Right lung (tissue), 5 donors: Measurements from ENCODE around the gene AFAP1L1. TPM values are rescaled to one million over a fixed set of nuclear protein-coding genes. Genes with fewer than 3 reads are reported as not detected.
A peak's percentile ranks its signal among the peaks of the same experiment; 100 is the strongest.

Source experiments
- DNase-seq, 2 donors: peaks; one replicate each; pipeline ENCODE4 v3.0.0-alpha.2; 2013
- polyA plus RNA-seq, 5 donors: library from polyadenylated mRNA; unstranded; fragments of 120-200 nt; gene quantifications; one replicate each; pipeline versions ENCODE4 v1.2.1 to v1.2.3, GENCODE V29; 2013; ENCODE audit warnings: inconsistent platforms in 1 of 5, low replicate concordance in 1 of 5; ENCODE audit not compliant: insufficient read length in 5 of 5, insufficient read depth in 1 of 5

AFAP1L1 gene
- polyA plus RNA-seq, 5 donors: 35.7 to 40.9 (median 39.5) TPM

GRCh38 chr5:149345147-149345891 is 73.7 kb downstream of the AFAP1L1 start, which contains the start of gene GRPEL2:
Gene GRPEL2, plus strand, starts transcription at chr5:149345499. Its CDS starts 41 bp downstream, at chr5:149345540.
- peak; percentile 94 to 95 for DNase-seq

- no peak for DNase-seq
These were observed 74.2 kb downstream of the AFAP1L1 start for GRCh38 chr5:149345892-149346222.

- DNase-seq: no peak
These were observed 76.9 kb downstream of the AFAP1L1 start for GRCh38 chr5:149348518-149348917.

- no peak for DNase-seq
These were observed 77.7 kb downstream of the AFAP1L1 start for GRCh38 chr5:149349382-149349781.

GRCh38 chr5:149352169-149352568 is 80.5 kb downstream of the AFAP1L1 start:
- DNase-seq: no peak

GRCh38 chr5:149353911-149354310 is 82.3 kb downstream of the AFAP1L1 start:
- DNase-seq: no peak

- no peak for DNase-seq
These were observed 84.0 kb downstream of the AFAP1L1 start for GRCh38 chr5:149355688-149356087.

- no peak for DNase-seq
These were observed 84.7 kb downstream of the AFAP1L1 start for GRCh38 chr5:149356391-149356790.

- peak; percentile 89 to 90 for DNase-seq
These were observed 86.0 kb downstream of the AFAP1L1 start, which contains the start of gene PCYOX1L for GRCh38 chr5:149357370-149358293. Gene PCYOX1L, plus strand, starts transcription at chr5:149358046. Its CDS starts 23 bp downstream, at chr5:149358069.

GRCh38 chr5:149358294-149358651 is 86.6 kb downstream of the AFAP1L1 start:
- DNase-seq: no peak

- no peak for DNase-seq
These were observed 87.3 kb downstream of the AFAP1L1 start for GRCh38 chr5:149358868-149359495.

- DNase-seq: no peak
These were observed 88.6 kb downstream of the AFAP1L1 start for GRCh38 chr5:149360272-149360671.

GRCh38 chr5:149362541-149362940 is 90.9 kb downstream of the AFAP1L1 start:
- DNase-seq: no peak

- DNase-seq: no peak
These were observed 91.7 kb downstream of the AFAP1L1 start for GRCh38 chr5:149363358-149363757.

- DNase-seq: no peak
These were observed 92.3 kb downstream of the AFAP1L1 start for GRCh38 chr5:149363936-149364335.

- no peak for DNase-seq
These were observed 93.1 kb downstream of the AFAP1L1 start for GRCh38 chr5:149364719-149365118.

GRCh38 chr5:149365418-149365817 is 93.8 kb downstream of the AFAP1L1 start:
- DNase-seq: no peak

- no peak for DNase-seq
These were observed 94.6 kb downstream of the AFAP1L1 start for GRCh38 chr5:149366169-149366729.

- DNase-seq: no peak
These were observed 95.8 kb downstream of the AFAP1L1 start for GRCh38 chr5:149367249-149367971.

- no peak for DNase-seq
These were observed 96.5 kb downstream of the AFAP1L1 start for GRCh38 chr5:149367972-149368645.

GRCh38 chr5:149370878-149371277 is 99.2 kb downstream of the AFAP1L1 start:
- DNase-seq: no peak
